ENCODE results near the gene ADAMTS2.

ADAMTS2 gene

GRCh38 chr5:179275941-179276837 lies 69.1 kb downstream of the ADAMTS2 start:
- no peak for DNase-seq

GRCh38 chr5:179275381-179275878 lies 69.8 kb downstream of the ADAMTS2 start:
- DNase-seq = no peak

- DNase-seq = no peak
These were observed 70.6 kb downstream of the ADAMTS2 start for GRCh38 chr5:179274321-179275315.

- DNase-seq = no peak
These were observed 71.7 kb downstream of the ADAMTS2 start for GRCh38 chr5:179273441-179274145.

GRCh38 chr5:179273073-179273435 lies 72.2 kb downstream of the ADAMTS2 start:
- no peak for DNase-seq

- no peak for DNase-seq
These were observed 72.8 kb downstream of the ADAMTS2 start for GRCh38 chr5:179272326-179273072.

- no peak for DNase-seq
These were observed 73.4 kb downstream of the ADAMTS2 start for GRCh38 chr5:179271821-179272325.

GRCh38 chr5:179271428-179271734 lies 73.9 kb downstream of the ADAMTS2 start:
- no peak for DNase-seq

- DNase-seq = no peak
These were observed 74.5 kb downstream of the ADAMTS2 start for GRCh38 chr5:179270581-179271427.

- peak in 1 of 2 donors; percentile 0 for DNase-seq
These were observed 75.3 kb downstream of the ADAMTS2 start for GRCh38 chr5:179269781-179270543.

- DNase-seq = no peak
These were observed 76.1 kb downstream of the ADAMTS2 start for GRCh38 chr5:179268966-179269693.

- no peak for DNase-seq
These were observed 76.8 kb downstream of the ADAMTS2 start for GRCh38 chr5:179268399-179268952.

GRCh38 chr5:179267671-179268083 lies 77.6 kb downstream of the ADAMTS2 start:
- DNase-seq = no peak

GRCh38 chr5:179267071-179267670 lies 78.1 kb downstream of the ADAMTS2 start:
- no peak for DNase-seq

- DNase-seq = no peak
These were observed 78.8 kb downstream of the ADAMTS2 start for GRCh38 chr5:179266291-179267070.

GRCh38 chr5:179265514-179266290 lies 79.6 kb downstream of the ADAMTS2 start:
- DNase-seq = no peak
